Activated B cell treated with CpG ODN at 0.5 μM for 24 hours (primary cell): ENCODE data around the gene MEGF10. TPM values are rescaled to one million over a fixed set of nuclear protein-coding genes. Genes with fewer than 3 reads are reported as not detected.

ENCODE experiments used
- ATAC-seq: fragments of 200-7000 bp; cut with Tn5 transposase; one replicate; pipeline ENCODE4 v1.10.0; 2021; ENCODE audit warnings: low read depth, mild to moderate bottlenecking, moderate library complexity
- CTCF ChIA-PET: fragments of 350-600 bp; sonication (Branson Sonifier 250); formaldehyde crosslinking; loops from one replicate; lab custom pipeline; 2021; ENCODE audit warnings: antibody characterized with exemption; lab: Charles Lee
- POLR2A ChIA-PET: fragments of 350-600 bp; sonication (Branson Sonifier 250); formaldehyde crosslinking; loops from one replicate; lab custom pipeline; 2021; ENCODE audit warnings: antibody characterized with exemption; lab: Charles Lee
- DNase-seq: peaks from one replicate; pipeline ENCODE4 v3.0.0; 2022
- H3K27ac Mint-ChIP-seq: one replicate; pipeline ENCODE4 v1.8.0; 2020; ENCODE audit warnings: mixed read lengths
- H3K27me3 Mint-ChIP-seq: one replicate; pipeline ENCODE4 v1.8.0; 2021; ENCODE audit warnings: mixed read lengths
- H3K36me3 Mint-ChIP-seq: one replicate; pipeline ENCODE4 v1.8.0; 2021; ENCODE audit warnings: low read depth, mixed read lengths
- H3K4me1 Mint-ChIP-seq: one replicate; pipeline ENCODE4 v1.8.0; 2021; ENCODE audit warnings: mixed read lengths
- H3K4me3 Mint-ChIP-seq: one replicate; pipeline ENCODE4 v1.8.0; 2020; ENCODE audit warnings: mild to moderate bottlenecking, mixed read lengths
- H3K9me3 Mint-ChIP-seq: one replicate; pipeline ENCODE4 v1.8.0; 2020; ENCODE audit warnings: mixed read lengths
- intact Hi-C: fragments of 100-400 bp; cut with micrococcal nuclease; formaldehyde crosslinking; loops from one replicate; pipeline ENCODE4 v1.15.1; 2024
- total RNA-seq: library from RNA; stranded (reverse); gene quantifications from 2 replicates; pipeline ENCODE4 v1.2.3, GENCODE V29; 2022
- TF ChIP-seq, protein P1 (sequence below): fragments of 200-600 bp; IDR thresholded peaks from one replicate; pipeline ENCODE4 v1.8.0; 2022; ENCODE audit warnings: antibody characterized with exemption, mild to moderate bottlenecking

MEGF10 gene
- total RNA-seq, 1 donor from 2014 or later, result not detected

DNA sequence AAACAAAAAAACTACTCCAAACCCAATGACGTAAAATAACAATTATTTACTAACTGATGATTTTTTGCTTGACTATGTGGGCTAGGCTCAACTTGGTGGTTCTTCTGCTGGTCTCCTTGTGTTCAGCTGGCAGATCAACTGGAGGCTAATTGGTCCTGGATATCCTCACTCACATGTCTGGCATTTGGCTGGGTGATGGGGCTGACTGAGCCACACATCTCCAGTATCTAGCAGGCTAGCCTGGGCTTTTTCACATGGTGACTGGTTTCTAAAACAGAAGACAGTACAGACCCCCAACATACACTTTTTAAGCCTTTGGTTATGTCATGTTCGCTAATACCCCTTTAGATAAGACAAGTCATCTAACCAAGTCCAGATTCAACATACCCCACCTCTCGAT lies 122.1 kb downstream of the MEGF10 start:
- no peak overlapping the region for H3K27ac Mint-ChIP-seq
- ATAC-seq, result no peak
- no peaks in the 10 kb centered on the region for H3K27me3 Mint-ChIP-seq
- H3K4me3 Mint-ChIP-seq, result no peak overlapping the region
- ChIA-PET POLR2A (no interaction called here), CTCF (no interaction called here)
- DNase-seq, result no peak
- H3K36me3 Mint-ChIP-seq, result no peaks in the 10 kb centered on the region
- H3K4me1 Mint-ChIP-seq, result no peaks in the 10 kb centered on the region
- TF ChIP-seq, protein P1, sequence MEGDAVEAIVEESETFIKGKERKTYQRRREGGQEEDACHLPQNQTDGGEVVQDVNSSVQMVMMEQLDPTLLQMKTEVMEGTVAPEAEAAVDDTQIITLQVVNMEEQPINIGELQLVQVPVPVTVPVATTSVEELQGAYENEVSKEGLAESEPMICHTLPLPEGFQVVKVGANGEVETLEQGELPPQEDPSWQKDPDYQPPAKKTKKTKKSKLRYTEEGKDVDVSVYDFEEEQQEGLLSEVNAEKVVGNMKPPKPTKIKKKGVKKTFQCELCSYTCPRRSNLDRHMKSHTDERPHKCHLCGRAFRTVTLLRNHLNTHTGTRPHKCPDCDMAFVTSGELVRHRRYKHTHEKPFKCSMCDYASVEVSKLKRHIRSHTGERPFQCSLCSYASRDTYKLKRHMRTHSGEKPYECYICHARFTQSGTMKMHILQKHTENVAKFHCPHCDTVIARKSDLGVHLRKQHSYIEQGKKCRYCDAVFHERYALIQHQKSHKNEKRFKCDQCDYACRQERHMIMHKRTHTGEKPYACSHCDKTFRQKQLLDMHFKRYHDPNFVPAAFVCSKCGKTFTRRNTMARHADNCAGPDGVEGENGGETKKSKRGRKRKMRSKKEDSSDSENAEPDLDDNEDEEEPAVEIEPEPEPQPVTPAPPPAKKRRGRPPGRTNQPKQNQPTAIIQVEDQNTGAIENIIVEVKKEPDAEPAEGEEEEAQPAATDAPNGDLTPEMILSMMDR, result no peak
- H3K9me3 Mint-ChIP-seq, result no peaks in the 10 kb centered on the region
- intact Hi-C loops, result no loop called here

DNA sequence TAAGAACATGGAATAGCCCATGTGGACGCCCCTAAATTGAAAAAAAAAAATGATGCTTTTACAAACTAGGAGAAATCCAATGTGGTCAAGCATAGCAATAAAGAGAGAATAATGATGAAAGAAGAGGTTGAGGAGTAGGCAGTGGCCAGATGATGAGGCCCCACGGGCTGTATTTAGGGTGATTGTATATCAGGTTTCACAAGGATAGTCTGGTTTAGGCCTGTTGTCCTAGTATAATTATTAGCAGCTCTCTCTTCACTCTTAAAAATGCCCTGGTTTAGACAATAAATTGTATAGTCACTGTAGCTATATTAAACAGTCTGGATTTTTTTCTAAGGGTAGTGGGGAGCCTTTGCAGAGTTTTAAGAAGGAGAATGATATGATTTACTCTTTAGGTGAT lies 124.4 kb downstream of the MEGF10 start:
- no peaks in the 10 kb centered on the region for H3K9me3 Mint-ChIP-seq
- no peaks in the 10 kb centered on the region for H3K4me1 Mint-ChIP-seq
- no peak overlapping the region for H3K4me3 Mint-ChIP-seq
- no peaks in the 10 kb centered on the region for H3K27me3 Mint-ChIP-seq
- CTCF ChIA-PET, result no interaction called here
- DNase-seq (no peak), ATAC-seq (no peak)
- intact Hi-C loops, result no loop called here
- POLR2A ChIA-PET, result no interaction called here
- H3K27ac Mint-ChIP-seq, result no peak overlapping the region
- TF ChIP-seq, protein P1, result no peak
- no peaks in the 10 kb centered on the region for H3K36me3 Mint-ChIP-seq

DNA sequence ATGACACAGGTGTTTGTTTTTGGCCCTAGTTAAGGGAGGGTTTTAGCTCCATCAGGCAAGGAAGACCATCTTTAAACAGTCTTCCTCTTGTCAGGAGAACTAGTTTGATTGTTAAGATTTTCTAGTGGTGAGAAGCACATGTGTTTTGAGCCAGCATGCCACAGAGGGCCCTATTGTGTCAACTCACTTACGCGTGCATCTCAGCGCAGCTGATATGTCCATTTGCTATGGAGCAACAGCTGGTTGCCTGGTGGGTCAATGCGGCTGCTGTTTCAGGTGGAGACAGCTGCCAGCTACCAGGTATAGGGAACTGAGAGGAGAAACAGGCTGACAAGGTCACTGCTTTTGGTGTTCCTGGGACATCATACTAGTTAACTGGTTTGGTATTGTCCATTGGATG lies 126.3 kb downstream of the MEGF10 start:
- ChIA-PET POLR2A (no interaction called here), CTCF (no interaction called here)

DNA sequence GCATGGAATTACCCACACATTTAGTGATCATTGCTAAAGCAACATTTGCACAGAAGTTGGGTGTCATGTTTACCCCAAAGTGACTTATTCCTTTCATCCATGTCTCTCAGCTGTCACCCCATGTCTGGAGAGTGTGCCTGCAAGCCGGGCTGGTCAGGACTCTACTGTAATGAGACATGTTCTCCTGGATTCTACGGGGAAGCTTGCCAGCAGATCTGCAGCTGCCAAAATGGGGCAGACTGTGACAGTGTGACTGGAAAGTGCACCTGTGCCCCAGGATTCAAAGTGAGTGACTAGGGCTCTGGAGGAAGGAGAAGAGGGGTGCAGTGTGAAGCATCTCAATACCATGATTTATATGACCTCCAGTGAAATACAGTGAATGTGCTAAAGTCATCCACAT lies 126.9 kb downstream of the MEGF10 start:
- POLR2A ChIA-PET, result no interaction called here
- H3K9me3 Mint-ChIP-seq, result no peaks in the 10 kb centered on the region
- DNase-seq, result no peak
- TF ChIP-seq, protein P1, result no peak
- CTCF ChIA-PET, result no interaction called here
- H3K27me3 Mint-ChIP-seq, result no peaks in the 10 kb centered on the region
- no peak overlapping the region for H3K27ac Mint-ChIP-seq
- no peak overlapping the region for H3K4me3 Mint-ChIP-seq
- no peak for ATAC-seq
- intact Hi-C loops, result no loop called here
- H3K36me3 Mint-ChIP-seq, result no peaks in the 10 kb centered on the region
- H3K4me1 Mint-ChIP-seq, result peaks cover 1% of the 10 kb centered on the region

More for the DNA sequence above, 126.3 kb downstream of the MEGF10 start:
- Mint-ChIP-seq H3K9me3 (no peaks in the 10 kb centered on the region), H3K4me3 (no peak overlapping the region), H3K4me1 (no peaks in the 10 kb centered on the region), H3K36me3 (no peaks in the 10 kb centered on the region), H3K27ac (no peak overlapping the region), H3K27me3 (no peaks in the 10 kb centered on the region)
- intact Hi-C loops, result no loop called here
- TF ChIP-seq, protein P1, result no peak
- no peak for ATAC-seq
- no peak for DNase-seq

DNA sequence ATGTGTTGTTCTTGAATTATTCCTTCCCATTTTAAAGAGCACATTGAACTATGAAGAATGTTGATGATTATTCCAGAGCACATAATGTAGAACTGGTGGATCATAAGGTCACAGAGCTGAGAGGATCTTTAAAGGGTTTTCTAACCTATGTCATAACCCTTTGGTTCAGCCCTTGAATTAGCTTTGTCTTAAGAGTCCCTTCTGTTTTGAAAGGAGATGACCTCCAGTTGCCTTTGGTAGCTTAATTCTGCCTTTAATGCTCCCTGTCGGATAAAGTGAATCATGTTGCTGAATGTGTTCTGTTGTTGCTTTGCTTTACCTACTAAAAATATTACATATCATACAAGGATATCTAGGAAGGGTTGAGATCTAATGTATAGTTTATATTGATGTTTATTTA lies 127.8 kb downstream of the MEGF10 start:
- no peak overlapping the region for H3K4me3 Mint-ChIP-seq
- ChIA-PET POLR2A (no interaction called here), CTCF (no interaction called here)
- H3K27me3 Mint-ChIP-seq, result no peaks in the 10 kb centered on the region
- ATAC-seq, result no peak
- TF ChIP-seq, protein P1, result no peak
- H3K9me3 Mint-ChIP-seq, result no peaks in the 10 kb centered on the region
- DNase-seq, result no peak
- peaks cover 9% of the 10 kb centered on the region for H3K4me1 Mint-ChIP-seq
- intact Hi-C loops, result no loop called here
- no peak overlapping the region for H3K27ac Mint-ChIP-seq
- no peaks in the 10 kb centered on the region for H3K36me3 Mint-ChIP-seq
